ENCODE data around the gene MYOM1.

DNA sequence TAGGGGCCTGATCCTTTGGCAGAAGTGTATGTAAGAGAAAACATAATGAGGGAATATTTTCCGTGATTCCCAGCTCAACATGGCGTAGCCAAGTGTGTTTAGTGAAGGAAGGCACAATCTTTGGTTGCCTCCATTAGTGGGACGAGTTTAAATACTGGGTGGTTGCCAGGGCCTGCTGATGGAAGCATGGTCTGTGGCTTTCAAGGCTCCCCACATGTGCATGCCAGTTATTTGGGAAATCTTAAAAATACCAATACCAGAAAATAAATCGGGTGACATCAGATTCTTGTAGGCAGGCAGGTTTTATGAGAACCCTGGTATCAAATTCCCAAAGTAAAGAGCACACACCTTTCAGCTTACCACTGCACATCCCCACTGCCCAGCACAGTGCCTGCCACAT is 35.0 kb upstream of the MYOM1 start:
- TF ChIP-seq GATA2 (IDR thresholded peaks at IDR 0.05; ENCODE audit: low read depth, low read length): no peak
- TF ChIP-seq GATA3 (IDR thresholded peaks at IDR 0.05; ENCODE audit: low read depth, low read length): no peak

All from SH-SY5Y (cell line).